RCC 7860 (cell line): Measurements from ENCODE around the gene HSD3B1.
"Not testable (repeated sequence)": the region's sequence is repeated elsewhere in the genome, so short reads cannot be mapped to it uniquely, and the experiment has no call there.

Source experiments
- DNase-seq: peaks from one replicate; pipeline ENCODE4 v3.0.0-alpha.2; 2015; ENCODE audit warnings: low spot score
- FAIRE-seq: peaks from 2 replicates; lab custom pipeline; 2012; peaks lifted over from hg19 to GRCh38; lab: Jason Lieb, UNC

Gene HSD3B1

DNA sequence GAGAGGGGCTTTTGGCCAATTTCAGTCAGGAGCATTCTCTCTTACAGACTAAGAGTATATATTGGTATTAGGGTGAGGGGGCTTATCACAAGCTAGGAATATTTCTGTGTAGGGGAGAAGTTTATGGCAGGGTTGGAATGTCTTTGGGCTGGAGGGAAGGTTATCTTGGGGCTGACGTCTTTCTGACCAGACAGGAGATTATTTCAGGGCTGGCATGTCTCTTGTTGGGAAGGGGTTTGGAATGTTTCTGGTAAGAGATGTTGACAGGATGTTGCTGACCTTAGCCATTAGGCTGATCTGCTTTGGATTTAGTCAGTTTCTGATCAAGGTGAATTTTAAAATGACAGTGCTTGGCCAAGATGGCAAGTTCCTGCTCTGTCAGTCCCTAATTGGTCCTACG lies 17.8 kb upstream of the HSD3B1 start:
- DNase-seq (no peak), FAIRE-seq (no peak)

DNA sequence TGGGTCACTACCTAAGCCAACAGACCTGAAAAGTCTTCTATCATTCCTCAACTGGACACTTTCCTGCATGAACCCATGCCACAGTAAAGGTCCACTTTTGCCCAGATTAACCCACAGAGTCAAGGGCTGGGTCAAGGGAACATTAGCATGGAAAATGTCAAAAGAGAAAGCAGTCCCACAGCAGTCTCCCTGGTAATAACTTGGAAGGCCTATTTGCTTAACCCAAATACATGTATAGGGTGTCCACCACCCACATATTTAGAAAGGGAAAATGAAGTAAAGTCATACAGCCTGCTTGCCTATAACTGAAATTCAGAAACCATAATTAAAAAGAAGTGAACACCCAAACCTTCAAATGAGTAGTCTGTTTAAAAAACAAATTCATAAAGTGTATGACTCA lies 16.1 kb upstream of the HSD3B1 start:
- FAIRE-seq (no peak), DNase-seq (no peak)

DNA sequence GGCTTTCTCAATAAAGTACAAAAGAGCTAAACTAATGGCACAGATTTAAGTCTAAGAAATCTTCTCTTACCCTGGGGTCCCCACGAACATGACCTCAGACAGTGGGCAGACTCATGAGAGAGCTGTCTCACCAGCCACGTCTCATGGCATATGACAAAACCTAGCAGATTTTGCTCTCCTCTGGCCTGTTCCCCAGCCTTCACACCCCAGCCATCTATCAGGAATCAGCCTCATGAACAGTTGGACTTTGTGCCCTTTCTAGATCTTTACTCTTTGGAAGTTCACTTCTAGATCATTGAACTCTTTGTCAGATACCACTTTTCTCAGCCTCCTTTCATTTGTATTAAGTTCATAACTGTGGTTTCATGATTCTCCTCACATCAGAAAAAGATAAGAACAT lies 14.2 kb upstream of the HSD3B1 start:
- DNase-seq: no peak
- FAIRE-seq: no peak

DNA sequence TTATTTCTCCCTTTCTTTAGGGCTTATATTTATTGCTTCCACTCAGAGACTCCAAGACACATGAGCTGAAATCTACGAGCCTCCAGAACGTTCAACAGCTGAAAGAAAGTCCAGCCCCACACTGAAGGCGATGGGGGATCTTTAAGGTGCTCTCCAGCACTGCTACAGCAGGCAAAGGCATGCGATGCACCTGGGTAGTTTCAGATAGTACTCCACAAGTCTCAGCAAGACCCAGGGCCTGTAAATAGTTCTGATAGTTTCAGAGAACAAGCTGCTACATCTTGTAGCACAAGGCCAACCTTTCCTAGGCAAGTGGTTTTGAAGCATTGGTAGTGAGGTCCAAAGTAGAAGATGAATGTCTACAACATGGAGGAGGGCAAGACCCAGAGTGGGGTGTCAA lies 2.2 kb upstream of the HSD3B1 start:
- FAIRE-seq (no peak), DNase-seq (no peak)

DNA sequence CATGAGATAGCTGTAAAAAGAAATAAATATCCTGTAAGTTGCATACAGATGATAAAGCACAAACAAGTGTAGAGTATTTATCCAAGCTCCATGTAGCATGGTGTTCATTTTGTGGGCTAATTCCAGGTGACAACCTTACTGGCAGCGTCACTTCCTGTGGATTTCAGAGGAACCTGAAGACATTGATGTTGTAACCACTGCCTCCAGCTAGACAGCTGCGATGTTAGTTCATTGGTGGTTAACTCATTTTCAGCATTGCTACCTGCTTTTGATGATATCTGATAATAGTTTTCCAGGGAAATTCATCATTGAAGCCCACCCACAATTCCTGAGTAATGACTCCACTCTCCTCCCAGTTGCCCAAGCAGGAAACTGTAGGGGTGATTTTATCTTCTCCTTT lies 3.0 kb downstream of the HSD3B1 start:
- no peak for FAIRE-seq
- no peak for DNase-seq

DNA sequence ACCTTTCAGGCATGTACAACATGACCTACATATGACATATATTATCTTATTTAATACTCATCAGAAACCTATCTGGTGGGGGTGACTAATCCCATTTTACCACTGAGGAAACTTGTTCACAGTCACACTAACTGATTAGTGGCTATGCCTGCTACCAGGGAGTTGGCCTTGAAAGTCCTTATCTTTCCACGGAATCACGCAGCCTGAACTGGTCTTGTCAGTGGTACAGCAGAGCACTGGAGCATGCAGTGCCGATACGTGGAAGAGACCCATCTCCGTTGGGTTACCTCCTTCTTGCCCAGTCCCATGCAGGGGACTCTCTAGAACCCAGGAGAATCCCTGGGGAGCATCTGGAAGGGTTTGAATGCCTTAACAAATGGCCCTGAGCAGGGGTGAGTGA lies 8.2 kb downstream of the HSD3B1 start:
- FAIRE-seq (no peak), DNase-seq (no peak)

DNA sequence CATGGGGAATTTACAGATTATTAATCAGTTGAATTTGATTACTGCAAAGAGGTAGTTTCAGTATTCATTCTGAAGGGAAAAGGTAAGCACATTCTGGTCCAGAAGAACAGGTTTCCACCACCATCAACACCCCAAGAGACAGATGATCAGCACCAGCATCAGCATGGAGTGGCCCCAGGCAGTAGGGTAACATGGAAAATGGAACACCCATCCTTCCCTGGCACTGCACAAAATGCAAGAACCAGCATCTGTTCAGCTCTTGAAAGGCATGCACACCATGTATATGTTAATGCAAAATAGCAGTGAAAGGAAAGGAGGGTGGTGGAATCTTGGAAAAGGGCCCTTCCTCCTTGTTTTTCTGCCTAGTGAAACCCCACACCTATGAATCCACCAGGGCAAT lies 9.2 kb downstream of the HSD3B1 start:
- no peak for FAIRE-seq

DNA sequence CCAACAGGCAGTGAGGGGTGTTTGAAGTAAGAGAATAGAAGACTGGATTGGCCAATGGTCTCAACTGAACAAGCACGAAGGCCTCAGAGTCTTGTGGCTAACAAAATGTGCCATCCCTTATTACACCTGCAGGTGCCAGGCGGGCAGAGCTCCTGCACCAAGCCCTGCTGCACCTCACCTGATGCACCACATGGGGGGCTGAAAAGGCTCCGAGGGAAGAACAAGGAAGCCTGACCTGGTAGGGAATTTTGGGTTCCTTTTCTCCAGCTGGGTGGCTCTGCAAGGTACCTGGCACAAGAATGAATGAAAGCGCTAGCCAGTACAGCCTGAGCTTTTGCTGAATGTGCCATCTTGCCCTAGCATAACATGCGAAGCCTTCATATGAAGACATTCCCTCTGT lies 9.7 kb downstream of the HSD3B1 start:
- DNase-seq: no peak
- FAIRE-seq: no peak

More for the DNA sequence above, 9.2 kb downstream of the HSD3B1 start:
- DNase-seq: no peak

DNA sequence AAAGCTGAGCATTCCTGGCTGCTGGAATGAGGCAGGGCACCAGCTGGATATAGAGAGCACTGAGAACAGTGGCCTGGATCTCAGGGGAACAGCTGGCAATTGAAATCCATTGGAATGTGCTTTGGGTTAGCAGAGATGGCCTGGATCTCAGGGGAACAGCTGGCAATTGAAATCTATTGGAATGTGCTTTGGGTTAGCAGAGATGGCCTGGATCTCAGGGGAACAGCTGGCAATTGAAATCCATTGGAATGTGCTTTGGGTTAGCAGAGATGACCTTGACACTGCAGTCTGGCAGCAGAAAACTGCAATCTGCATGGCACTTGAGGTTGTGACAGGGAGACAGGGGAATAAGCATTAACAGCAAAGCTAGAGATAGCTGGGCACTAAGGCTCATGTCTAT lies 10.7 kb downstream of the HSD3B1 start:
- not testable (repeated sequence) for DNase-seq, FAIRE-seq

DNA sequence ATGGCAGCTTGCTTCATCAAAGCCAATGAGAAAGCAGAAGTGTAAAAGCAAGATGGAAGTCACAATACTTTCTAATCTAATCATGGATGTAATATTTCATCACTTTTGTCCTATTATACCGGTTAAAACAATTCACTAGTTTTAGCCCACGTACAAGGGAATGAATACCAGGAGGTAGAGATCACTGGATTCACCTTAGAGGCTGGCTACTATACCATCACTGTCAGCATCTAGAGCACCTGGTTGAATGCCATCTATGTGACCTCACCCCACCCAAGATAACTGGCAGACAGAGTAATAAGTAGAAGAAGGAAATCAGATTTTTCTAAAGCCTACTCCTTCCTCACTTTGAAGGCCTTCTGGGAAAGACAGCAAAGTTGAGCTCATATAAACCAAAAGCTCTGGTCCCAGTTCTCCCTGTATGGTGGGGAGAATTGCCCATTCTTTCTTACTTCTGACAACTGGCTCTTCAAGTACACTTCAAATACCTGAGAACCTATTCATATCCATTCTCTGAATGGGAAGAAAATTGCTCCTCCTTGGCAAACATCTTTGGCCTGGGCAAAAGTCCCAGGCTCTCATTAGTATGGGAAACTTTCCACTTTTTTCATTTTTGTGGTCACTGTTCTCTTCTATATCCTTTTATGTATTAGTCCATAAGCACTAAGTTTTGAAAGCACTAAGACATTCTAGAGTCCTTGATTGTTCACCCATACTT lies 24.8 kb downstream of the HSD3B1 start:
- FAIRE-seq (no peak), DNase-seq (no peak)

DNA sequence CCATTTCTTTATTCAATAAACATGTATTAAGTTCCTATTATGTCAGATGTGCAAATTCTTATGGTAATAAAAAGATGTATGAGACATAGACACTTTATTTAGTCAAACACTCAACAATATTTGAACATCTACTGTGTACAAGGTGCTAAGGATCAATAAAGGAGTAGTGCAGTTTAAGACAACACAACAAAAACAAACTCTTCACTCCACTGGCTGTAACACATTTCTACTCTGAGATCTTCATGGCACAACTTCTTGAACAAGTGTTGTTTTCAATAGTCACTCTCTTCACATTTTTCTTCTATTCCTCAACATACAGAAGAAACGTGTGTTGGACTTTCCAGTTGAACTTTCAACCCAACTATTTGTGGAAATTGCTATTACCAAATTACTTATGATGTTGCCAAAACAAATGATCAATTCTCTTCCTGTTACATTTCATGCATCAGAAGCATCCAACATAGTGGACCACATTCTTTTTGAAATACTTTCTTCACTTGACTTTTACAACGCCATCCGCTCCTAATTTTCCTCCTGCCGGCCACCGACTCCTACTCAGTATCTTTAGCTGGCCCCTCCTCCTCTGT lies 25.4 kb downstream of the HSD3B1 start:
- no peak for FAIRE-seq
- DNase-seq: no peak

DNA sequence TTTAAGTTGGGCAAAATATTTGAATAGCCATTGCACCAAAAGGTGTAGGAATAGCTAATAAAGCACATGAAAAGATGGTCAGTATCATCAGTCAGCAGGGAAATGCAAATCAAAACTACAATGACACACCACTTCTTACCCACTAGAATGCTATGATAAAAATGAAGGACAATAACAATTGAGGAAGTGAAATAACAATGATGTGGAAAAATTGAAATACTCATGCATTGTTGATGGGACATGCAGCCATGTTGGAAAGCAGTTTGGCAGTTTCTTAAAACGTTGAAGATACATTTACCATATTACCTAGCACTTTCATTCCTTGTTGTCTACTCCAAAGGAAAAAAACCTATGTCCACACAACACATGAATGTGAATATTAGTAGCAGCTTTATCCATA lies 28.4 kb downstream of the HSD3B1 start:
- FAIRE-seq (no peak), DNase-seq (no peak)

DNA sequence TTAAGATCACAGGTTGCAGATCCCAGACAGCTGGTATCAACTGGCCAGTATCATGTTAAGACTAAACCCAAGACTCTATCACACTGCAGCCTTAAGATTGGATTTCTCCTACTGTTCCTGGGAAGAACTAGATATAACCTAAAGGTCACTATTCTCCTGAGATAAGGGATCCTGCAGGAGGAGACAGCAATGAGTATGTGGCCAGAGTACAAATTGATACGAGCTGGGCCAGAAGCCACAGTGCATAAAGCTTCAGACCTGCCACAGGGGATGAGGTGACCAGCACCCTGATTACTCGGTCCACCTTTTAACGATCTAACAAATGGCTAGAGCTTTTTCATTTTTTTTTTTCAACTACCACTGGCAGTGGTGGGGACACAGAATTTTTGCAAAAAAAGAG lies 31.0 kb downstream of the HSD3B1 start:
- FAIRE-seq (no peak), DNase-seq (no peak)

DNA sequence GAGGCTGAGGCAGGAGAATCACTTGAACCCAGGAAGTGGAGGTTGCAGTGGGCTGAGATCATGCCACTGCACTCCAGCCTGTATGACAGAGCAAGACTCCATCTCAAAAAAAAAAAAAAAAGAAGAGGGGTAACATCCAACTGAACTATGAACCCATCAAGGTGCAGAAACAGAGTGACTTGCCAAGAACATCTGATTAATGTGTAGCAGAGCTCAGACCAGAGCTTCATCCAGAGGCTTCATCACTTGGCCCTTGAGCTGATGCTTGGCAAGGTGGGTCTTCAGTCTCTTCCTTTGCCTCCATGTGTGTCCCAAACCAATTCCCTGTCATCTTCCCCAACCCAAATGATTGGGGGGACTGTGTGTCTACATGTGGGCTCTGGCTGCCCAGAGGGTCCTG lies 32.6 kb downstream of the HSD3B1 start:
- DNase-seq (no peak), FAIRE-seq (no peak)

DNA sequence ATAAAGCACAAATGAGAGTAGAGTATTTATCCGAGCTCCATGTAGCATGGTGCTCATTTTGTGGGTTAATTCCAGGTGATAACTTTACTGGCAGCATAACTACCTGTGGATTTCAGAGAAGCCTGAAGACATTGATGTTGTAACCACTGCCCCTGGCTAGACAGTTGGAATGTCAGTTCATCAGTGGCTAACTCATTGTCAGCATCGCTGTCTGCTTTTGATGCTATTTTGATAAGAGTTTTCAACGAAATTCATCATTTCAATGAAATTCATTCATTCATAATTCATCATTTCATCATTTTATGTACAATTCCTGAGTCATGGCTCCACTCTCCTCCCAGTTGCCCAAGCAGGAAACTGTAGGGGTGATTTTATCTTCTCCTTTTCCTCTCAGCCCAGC lies 34.4 kb downstream of the HSD3B1 start:
- FAIRE-seq: no peak

DNA sequence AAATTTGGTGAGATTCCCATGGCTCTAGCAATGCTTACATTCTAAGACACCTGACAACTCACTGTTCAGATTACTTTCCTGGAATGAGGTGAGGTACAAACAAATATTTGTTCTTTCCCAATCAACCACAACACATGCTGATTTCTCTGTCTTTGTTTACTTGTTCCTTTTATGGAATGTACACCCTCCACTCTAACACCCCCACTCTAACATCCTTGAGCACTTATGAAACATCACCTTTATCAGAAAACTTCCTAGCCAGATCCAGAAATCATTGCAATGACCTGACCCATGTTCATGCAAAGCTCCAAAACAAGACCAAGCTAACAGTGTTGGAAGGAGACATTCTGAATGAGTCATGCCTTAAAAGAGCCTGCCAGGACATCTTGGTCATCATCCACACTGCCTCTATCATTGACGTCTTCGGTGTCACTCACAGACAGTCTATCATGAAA lies 35.5 kb downstream of the HSD3B1 start:
- DNase-seq (no peak), FAIRE-seq (no peak)

More for the DNA sequence above, 34.4 kb downstream of the HSD3B1 start:
- no peak for DNase-seq

DNA sequence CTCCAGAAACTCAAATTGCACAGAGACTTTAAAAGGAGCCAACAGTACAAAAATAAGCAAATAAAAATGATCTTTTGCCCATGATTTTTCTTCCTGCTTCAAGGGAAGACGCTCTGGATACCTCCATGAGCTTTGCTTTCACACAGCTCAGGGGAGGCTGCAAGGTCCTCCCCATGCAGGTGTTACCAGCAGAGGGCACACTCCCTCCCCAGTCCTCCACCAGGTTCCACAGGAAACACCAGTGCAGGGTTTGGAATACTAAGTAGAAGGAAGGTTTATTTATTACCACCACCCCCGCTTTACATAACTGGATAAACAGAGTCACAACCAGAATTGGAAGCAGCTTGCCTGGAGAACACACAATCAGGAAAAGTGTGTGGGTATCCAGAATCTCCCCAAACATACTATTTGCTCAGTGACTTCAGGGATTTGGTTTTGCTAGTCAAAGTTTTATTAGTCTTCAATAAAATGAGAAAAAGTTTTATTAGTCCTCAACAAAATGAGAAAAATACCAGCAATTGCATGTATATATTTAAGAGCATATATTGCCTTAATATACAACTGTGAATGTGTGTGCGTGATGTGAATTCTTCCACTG lies 37.3 kb downstream of the HSD3B1 start:
- no peak for FAIRE-seq
- no peak for DNase-seq

DNA sequence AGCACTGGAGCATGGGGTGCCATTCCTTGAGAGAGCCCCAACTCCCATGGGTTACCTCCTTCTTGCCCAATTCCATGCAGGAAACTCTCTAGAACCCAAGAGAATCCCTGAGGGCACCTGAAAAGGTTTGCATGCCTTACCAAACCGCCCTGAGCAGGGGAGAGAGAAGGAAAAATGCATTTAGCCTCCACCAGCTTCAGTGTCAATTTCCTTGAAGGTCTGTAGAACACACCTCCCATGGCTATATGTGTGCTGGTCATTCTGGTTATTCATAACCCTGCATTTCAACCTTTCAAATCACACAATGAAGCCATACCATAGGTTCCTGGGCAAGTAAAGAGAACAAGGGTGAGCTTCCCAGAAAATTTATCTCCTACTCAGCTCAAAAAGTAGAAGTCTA lies 39.6 kb downstream of the HSD3B1 start:
- FAIRE-seq: no peak

DNA sequence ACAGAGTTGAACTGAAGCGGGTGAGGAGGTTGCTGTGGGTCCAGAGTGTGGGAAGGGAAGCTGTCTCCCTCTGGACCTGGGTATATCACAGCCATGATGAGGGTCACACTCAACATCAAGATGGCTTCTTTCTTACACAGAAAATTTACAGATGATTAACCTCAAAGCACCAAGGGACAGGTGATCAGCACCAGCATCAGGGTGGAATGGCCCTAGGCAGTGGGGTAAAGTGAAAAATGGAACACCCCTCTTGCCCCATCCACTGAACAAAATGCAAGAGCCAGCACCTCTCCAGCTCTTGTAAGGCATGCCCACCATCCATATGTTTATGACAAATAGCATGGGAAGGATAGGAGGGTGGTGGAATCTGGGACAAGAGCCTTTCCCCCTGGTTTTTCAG lies 40.3 kb downstream of the HSD3B1 start:
- DNase-seq (no peak), FAIRE-seq (no peak)

More for the DNA sequence above, 39.6 kb downstream of the HSD3B1 start:
- DNase-seq: no peak

DNA sequence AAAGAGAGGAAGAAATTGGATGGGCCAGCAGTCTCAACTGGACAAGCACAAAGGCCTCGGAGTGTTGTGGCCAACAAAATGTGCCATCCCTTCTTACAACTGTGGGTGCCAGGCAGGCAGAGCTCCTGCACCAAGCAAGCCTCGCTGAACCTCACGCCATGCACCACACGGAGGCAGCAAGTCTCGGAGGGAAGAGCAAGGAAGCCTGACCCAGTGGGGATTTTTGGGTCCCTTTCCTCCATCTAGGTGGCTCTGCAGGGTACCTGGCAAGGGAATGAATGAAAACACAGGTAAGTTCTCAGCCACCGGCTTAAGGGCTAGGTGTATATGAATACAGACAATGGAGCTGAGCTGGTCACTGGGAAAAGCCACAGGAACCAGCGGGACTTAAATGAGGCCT lies 40.8 kb downstream of the HSD3B1 start:
- FAIRE-seq (no peak), DNase-seq (no peak)

DNA sequence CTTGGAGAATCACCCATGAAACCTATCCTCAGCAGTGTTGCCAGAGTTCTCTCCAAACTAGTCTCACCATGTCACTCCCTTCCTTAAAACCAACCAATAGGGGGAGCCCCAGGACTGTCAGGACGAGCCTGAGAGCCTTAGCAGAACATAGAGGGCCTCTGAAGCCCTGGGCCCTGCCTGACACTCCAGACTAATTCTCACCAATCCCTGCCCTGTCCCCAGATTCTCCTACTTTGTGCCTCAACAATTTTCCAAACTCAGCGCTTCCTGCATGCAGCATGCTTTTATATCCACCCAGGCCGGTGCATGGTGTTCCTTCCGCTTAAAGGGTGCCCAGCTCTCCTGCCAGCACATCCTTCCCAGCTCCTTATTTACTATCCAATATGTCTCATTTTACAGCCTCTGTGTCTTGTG lies 42.7 kb downstream of the HSD3B1 start:
- DNase-seq (peak; percentile 47), FAIRE-seq (no peak)

DNA sequence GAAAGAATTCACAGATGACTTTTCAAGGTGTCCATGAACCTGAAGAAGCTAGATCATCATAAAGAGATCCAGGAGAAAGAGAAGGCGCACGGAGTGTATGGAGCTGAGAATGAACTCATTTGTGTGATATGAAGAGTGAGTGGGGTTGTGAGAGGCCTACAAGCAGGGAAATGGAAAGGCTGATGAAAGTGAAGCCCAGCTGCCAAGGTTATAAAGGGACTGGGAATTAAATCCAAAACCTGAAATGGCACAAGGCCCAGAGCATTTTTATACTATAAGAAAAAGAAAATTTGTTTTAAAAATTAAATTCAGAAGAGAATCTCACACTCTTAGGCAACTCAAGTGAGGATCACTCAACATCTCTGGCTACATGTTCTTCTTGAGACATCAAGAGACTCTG lies 43.4 kb downstream of the HSD3B1 start:
- DNase-seq (no peak), FAIRE-seq (no peak)
